Fibroblast of lung (primary cell): ENCODE measurements around the gene SCAPER.

Experiments used
- CTCF ChIP-seq, 2 donors: IDR thresholded peaks in 1 of 2; conservative IDR thresholded peaks in 1 of 2; 1 replicate in 1 of 2; 2 replicates in 1 of 2; pipeline ENCODE4 v1.5.1; 2011 to 2012; ENCODE audit warnings: low read length in 2 of 2, control low read depth in 1 of 2, inconsistent platforms in 1 of 2, low read depth in 1 of 2, mild to moderate bottlenecking in 1 of 2
- EZH2 ChIP-seq: IDR thresholded peaks from 2 replicates; pipeline ENCODE4 v1.5.1; 2012; ENCODE audit warnings: low read length, control low read depth, mild to moderate bottlenecking; ENCODE audit errors: missing control alignments

GRCh38 chr15:76773234-76773633 is 131.9 kb downstream of the SCAPER start:
- TF ChIP-seq CTCF (conservative IDR thresholded peaks at IDR 0.05 in 1 of 2, IDR thresholded peaks at IDR 0.05 in 1 of 2; ENCODE audit: low read depth in 1 of 2, low read length in 2 of 2) (no peak), EZH2 (no peak)
